Hematopoietic multipotent progenitor cell treated with erythropoietin and hydrocortisone succinate and interleukin-3 and kit ligand, for 6 days (in vitro differentiated cells): ENCODE data around the gene PRDM2.
"Not testable (repeated sequence)": the region's sequence is repeated elsewhere in the genome, so short reads cannot be mapped to it uniquely, and the experiment has no call there.

ENCODE experiments used
- DNase-seq: peaks from one replicate; pipeline ENCODE4 v3.0.0-alpha.2; 2015

The PRDM2 gene, protein sequence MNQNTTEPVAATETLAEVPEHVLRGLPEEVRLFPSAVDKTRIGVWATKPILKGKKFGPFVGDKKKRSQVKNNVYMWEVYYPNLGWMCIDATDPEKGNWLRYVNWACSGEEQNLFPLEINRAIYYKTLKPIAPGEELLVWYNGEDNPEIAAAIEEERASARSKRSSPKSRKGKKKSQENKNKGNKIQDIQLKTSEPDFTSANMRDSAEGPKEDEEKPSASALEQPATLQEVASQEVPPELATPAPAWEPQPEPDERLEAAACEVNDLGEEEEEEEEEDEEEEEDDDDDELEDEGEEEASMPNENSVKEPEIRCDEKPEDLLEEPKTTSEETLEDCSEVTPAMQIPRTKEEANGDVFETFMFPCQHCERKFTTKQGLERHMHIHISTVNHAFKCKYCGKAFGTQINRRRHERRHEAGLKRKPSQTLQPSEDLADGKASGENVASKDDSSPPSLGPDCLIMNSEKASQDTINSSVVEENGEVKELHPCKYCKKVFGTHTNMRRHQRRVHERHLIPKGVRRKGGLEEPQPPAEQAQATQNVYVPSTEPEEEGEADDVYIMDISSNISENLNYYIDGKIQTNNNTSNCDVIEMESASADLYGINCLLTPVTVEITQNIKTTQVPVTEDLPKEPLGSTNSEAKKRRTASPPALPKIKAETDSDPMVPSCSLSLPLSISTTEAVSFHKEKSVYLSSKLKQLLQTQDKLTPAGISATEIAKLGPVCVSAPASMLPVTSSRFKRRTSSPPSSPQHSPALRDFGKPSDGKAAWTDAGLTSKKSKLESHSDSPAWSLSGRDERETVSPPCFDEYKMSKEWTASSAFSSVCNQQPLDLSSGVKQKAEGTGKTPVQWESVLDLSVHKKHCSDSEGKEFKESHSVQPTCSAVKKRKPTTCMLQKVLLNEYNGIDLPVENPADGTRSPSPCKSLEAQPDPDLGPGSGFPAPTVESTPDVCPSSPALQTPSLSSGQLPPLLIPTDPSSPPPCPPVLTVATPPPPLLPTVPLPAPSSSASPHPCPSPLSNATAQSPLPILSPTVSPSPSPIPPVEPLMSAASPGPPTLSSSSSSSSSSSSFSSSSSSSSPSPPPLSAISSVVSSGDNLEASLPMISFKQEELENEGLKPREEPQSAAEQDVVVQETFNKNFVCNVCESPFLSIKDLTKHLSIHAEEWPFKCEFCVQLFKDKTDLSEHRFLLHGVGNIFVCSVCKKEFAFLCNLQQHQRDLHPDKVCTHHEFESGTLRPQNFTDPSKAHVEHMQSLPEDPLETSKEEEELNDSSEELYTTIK (N-terminal part only)

DNA sequence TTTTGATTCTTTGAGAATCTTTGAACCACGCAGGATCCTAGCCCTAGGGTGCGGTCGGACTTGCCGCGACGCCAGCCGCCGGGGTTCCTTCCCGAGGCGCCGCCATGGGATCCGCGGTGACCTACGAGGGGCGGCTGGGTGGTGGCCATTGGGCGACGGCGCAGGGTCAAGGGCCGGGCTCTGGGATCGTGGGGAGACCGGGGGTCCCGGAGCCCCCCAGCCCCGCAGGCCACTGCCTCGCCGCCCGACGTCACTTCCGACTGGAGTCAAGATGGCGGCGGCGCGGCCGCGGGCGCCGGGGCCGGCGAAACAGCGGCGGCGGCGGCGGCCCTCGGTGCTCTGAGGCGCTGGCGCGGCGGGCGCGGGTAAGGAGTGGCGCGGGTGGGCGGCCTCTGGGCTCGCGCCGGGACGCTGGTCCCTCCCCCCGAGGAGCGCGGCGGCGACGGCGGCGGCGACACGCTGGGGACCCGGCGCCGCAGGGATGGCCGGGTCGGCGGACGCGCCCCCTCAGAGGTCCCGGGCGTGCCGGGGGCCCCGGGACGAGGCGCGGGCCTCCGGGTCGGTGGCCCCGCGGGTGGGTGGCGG, at the start of gene PRDM2:
TSS of gene PRDM2 (plus strand) at position 253 of the 585 bp plus-strand sequence. CDS start 15,418 bp downstream, outside the sequence.
- DNase-seq, result peak; percentile 68

DNA sequence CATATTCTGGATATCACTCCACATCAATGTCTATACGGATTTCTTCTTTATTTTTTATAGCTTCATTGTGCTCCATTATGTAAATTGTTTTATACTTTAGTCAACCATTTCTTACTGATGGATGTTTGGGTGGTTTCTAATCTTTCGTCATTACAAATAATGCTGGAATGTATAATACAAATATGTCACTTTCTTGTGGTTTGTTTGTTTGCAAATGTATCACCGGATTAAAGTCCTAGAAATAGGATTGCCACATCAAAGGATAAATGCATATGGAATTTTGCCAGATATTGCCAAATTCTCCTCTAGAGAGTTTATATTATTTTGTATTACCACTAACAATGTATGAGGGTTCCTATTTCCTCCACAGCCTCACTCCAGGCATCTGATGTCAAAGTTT, 48.7 kb upstream of the PRDM2 start:
- DNase-seq, result no peak

DNA sequence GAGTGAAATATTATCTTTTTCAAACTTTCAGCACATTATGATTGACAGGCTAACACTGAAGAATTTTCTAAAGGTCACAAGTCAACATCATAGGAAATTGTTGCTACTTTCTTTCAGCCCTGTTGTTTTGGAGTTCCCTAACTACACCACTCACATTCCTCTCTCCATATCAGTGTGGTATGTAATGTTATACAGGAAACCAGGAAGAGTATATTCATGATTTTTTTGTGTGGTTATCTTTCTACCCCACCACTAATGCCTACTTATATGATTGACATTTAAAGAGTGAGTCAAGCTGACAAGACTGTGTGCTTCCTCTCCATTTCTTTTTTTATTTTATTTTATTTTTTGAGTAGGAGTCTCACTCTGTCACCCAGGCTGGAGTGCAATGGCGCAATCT, 47.8 kb upstream of the PRDM2 start:
- no peak for DNase-seq

DNA sequence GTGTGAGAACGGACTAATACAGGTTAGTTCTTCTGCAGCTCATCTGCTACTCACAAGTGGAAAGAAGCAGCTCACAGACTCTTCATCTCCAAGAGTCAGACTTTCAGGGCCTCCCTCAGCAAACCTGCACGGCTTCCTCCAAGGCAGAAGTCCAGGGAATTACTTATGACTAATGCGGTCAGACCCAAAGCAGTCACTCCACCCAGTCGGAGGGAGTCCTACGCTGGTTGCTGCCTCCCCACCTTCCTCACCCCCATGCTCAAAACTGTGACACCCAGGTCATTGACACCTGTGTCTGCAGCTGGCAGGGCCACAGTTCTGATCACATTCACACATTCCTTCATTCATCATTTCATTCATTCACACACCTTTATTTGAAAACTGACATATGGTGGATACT, 38.4 kb upstream of the PRDM2 start:
- DNase-seq, result no peak

DNA sequence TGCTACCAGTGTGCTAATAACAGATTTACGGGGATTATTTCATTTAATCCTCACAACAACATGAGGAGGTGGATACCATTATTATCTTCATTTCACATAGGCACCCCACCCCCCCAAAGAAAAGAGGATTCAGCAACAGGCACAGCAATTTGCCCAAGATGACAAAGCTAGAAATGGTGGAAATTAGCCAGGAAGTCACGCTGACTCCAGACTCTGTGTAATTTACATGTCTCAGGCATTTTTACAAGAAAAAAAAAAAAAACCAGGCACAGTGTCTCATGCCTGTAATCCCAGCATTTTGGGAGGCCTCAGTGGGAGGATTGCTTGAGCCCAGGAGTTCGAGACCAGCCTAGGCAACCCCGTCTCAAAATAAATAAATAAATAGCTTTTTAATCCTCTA, 37.5 kb upstream of the PRDM2 start:
- DNase-seq, result peak; percentile 47

DNA sequence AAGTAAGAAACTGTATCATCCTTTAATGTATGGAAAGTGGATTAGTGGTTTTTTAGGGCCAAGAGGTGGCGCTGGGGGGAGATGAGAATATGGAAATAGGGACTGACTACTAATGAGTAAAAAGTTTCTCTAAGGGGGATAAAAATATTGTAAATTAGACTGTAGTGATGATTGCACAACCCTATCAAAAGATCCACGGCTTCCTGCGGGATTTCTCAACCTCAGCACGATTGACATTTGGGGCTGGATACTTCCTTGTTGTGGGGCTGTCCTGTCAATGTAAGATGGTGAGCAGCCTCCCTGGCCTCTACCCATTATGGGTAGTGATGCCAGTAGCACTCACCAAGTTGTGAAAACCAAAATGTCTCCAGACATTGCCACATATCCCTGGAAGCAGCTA, 36.0 kb upstream of the PRDM2 start:
- peak; percentile 7 for DNase-seq

DNA sequence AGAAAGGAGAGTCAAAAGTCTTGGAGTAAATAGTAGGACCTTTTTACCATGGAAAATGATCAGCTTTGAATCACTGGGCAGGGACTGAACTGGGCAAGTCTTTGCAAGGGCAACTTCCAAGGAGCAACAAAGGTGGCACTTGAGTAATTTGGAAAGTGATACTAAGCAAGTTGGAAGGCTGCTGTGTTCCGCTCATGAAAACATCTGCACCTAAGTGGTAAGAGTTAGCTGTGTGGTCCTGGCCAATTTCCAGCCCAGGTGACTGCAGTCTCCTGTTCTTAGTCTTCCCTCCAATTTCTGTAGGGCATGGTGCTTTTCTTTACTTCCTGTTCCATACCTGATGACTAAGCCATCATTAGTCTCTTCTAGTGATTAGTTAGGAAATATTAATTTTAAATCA, 35.5 kb upstream of the PRDM2 start:
- no peak for DNase-seq

DNA sequence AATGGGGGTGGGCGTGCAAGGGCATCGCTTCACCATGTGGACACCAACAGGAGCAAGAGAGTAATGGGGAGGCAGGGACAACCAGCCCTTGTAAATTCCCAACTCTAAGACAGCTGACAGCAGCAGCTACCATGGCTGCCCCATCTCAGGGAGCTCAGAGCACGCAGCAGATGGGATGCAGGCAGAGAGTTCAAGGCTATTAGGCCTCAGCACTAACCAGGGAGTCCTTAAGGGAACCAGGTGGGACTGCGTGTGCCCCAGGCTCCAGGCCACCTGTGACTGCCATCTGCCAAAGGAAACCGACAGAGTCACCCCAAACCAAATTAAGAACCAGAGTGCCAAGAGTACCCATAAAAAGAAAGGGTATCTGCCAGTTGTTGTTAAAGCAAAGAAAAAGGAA, 33.7 kb upstream of the PRDM2 start:
- no peak for DNase-seq

DNA sequence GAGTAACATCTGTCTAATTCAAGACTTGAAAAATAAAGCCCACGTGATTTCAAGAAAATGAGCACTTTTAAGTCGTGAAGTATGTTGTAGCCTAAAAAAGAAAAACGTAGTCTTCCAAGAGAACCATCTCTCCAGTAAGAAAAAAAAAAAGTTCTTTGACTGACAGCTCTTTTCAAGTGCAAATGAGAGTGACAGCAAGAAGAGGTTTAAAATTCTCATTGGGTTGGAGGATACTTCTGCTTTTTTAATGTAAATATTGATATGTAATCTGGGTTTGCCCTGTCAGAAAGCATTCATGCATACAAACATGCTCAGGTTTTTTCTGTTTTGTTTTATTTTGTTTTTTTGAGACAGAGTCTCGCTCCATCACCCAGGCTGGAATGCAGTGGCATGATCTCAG, 32.3 kb upstream of the PRDM2 start:
- DNase-seq, result no peak

DNA sequence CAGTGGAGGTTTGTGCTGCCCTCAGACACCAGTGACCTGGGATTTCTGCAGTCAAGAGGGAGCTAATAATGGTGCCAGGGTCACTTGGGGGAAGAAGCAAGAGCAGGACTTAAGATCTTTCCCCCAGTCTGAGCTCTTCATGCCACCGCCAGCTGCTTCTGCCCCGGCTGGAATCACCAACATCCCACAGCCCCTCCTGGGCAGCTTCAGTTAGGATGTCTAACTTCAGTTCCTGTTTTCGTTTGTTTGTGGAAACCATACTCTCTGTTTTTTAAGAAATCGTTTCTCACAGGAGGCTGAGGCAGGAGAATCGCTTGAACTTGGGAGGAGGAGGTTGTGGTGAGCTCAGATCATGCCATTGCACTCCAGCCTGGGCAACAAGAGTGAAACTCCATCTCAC, 25.6 kb upstream of the PRDM2 start:
- DNase-seq, result no peak

DNA sequence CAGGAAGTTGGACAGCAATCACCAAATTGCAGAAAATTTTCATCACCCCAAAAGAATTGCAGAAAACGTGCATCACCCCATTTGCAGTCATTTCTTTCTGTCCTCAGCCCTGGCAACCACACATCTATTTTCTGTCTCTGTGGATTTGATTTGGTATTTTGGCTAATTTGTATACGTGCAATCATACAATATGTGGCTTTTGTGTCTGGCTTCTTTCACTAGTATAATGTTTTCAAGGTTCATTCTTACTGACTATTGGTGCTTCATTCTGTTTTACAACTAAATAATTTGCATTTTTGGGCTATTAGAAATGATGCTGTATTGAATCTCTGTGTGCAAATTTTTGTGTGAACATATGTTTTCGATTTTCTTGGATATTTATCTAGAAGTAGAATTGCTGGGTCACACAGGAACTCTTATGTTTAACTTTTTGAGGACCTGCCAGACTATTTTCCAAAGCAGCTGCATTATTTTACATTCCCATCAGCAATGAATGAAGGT, 24.8 kb upstream of the PRDM2 start:
- DNase-seq, result no peak

DNA sequence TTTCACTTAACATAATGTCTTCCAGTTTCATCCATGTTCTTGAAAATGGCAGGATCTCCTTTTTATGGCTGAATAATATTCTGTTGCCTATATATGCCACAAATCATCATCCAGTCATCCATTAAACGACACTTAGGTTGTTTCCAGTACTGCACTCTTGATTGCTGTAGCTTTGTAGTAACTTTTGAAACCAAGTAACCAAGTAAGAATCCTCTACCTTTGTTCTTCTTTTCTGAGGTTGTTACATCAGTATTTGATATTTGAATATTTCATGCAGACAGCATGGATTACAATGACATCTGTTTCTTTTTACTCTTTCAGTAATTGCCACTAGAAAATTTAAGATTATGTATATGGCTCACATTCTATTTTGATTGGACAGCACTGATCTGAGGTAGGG, 22.1 kb upstream of the PRDM2 start:
- DNase-seq, result no peak

DNA sequence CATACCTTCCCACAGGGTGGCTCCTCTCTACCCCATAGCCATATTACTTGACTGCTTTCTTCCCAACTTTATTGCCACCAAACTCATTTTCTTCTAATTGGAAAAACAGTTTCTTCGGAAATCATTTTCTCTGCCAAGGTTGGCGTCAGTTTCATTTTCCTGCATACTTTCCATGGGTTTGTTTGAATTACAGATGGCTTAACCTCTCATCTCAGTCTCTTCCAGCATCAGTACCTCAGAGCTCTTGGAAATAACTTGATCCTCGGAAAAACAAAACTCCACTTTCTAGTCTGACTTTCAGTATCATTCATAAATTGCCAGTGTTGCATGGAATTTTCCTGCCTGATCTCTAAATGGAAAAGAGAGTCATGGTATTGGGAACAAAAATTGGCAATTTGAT, 20.3 kb upstream of the PRDM2 start:
- no peak for DNase-seq

DNA sequence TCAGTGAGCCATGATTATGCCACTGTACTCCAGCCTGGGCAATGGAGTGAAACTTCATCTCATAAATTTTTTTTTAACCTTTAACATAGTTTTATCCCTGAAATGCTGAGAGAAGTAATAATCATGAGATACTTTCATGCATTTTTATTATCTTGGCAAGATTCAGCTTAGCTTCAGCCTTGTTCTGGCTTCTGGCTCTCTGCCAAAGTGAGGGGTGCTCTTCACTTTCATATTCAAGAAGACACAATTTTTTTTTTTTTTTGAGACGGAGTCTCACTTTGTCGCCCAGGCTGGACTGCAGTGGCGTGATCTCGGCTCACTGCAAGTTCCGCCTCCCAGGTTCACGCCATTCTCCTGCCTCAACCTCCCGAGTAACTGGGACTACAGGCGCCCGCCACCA, 19.4 kb upstream of the PRDM2 start:
- peak; percentile 13 for DNase-seq

DNA sequence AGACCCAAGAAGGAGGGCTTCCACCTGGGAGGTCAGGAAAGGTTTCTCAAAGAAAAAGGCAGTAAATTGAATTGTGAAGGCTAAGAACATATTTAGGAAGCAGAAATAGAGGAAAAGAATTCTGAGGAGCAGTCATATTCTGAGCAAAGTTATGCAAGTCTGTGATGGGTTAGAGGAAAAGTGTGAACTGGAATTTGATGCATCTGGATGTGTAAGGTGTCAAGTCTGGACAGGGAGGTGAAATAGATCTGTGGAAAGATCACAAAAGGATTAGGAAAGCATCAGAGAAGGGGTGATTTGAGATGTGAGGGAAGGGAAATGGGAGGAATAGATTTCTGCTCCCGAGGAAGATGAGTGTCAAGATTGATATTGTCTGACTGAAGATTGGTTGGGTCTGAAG, 18.1 kb upstream of the PRDM2 start:
- DNase-seq, result no peak

DNA sequence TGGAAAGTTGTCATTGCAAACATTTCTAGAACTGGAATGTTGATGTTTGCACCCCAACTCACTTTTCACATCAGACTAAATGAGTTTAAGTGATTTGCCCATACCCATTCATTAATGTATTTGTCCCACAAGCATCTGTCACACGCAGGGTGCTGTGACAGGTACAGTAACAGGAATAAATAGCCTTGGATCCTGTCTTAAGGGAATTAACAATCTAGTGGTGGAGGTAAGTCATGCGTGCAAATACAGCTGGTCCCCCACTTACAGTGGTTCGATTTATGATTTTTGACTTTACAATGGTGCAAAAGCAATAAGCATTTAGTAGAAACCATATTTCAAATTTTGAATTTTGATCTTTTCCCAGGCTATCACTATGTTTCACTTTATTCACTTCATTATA, 17.5 kb upstream of the PRDM2 start:
- DNase-seq, result no peak

DNA sequence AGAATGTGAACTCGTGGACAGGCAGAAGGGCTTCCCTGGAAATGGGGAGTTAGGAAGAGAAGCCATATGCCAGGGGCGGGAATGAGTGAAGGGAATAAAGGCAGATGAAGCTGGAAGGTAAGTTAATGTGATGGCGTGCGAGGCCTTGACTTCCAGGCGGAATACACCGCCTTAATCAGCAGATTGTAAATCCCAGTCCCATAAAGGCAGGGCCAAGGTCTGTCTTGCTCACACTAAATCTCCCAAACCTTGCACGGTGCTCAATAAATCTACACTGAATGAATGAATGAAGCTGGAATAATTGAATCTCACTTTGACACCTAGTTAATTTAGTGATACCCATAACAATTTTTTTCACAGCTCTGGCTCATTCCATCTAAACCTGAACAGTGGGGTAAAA, 16.8 kb upstream of the PRDM2 start:
- no peak for DNase-seq

DNA sequence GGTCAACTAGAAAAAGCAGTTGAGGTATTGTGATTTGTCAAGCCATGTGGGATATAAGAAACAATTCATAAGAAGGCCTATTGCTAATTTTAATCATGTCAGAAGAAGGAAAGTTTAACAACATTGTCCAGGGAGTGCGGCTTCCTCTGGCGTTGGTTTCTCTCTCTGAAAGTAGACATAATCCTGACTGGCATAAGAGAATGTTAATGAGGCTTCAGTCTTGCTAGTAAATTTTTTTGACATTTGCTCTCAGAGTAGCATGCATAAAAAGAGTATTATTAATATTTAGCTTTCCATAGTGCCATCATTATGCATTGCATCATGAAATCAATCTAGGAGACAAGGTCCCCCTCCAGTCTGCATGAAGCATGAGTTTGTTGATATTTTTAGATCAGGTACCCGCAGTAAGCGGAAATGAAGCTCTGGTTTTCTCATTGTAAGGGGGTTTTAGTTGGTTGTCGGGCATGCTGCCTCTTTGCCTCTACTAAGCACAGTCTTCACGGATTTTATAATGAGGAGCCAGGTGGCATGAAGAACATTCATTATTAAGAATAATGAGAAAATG, 12.8 kb upstream of the PRDM2 start:
- no peak for DNase-seq

DNA sequence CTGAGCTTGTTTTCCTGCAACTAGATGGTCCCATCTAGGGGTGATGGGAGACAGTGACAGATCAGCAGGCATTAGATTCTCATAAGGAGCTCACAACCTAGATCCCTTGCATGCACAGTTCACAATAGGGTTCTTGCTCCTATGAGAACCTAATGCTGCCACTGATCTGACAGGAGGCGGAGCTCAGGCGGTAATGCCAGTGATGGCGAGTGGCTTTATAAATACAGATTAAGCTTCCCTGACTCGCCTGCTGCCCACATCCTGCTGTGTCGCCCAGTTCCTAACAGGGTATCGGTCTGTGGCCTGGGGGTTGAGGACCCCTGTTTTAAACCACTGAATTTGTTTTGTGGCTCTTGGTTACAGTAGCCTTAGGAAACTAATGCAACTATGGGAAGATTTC, 6.9 kb upstream of the PRDM2 start:
- not testable (repeated sequence) for DNase-seq

DNA sequence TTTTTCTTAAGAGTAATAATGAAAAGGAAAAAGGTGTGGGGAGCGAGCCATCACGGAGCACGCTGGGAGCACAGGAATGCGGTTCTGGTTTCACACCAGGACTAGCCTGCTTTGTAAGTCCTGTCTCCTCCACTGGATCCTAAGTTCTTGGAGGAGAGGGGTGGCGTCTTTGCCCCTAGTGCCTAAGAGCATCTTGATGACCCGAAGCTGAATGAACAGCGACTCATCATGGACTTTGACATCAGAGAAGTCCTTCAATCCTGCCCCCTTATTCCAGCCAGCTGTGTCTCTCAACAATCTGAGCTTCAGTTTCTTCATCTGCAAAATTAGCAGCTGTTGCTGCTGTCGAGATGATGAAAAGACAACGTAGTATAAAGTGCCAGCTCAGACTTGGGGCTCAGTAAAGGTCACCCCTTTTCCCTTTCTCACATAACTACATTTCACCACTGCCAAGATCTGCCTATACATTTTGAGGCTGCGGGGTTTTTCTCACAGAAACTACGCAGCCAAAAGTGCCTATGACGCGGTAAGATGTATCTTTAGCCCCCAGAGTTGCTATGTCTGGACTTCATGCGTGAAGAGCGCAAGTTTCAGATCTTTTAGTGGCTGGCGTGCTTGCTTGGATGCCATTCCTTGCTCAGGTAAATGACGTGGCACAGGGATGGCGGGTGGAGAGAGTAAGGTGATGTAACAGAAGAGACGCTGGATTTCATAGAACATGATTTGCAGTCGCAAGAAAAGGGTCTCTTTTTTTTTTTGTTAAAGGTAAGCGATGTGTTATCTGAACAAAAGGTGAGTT, 4.9 kb upstream of the PRDM2 start:
- no peak for DNase-seq

DNA sequence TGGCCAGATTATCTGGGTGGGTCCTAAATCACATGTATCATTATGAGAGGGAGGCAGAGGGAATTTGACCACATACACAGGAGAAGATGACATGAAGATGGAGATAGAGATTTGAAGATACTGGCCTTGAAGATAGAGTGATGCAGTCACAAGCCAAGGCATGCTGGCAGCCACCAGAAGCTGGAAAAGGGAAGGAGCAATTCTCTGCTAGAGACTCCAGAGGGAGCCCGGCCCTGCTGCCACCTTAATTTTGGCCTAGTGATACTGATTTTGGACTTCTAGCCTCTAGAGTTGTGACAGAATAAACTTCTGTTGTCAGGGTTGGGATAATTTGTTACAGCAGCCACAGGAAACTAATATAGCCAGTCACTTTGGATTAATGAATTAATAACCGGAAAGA, 2.2 kb upstream of the PRDM2 start:
- peak; percentile 38 for DNase-seq

DNA sequence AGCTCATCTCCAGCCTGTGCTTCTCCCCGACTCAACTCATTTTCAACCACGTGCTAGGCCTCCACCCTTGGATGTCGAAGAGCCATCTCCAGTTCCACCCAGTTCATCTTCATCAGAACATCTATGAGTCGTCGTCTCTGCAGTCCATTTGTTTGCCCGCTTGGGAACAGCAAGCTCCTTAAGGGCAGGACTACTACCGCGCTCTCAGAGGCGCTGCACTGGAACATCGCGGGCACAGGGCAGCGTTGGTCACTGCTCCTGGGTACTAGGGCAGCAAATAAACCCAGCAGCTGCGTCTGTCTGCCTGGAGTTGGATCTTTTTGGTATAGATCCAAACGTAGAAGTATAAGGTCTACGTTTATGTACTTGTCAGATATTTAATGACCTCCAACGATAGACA, 478 bp upstream of the PRDM2 start:
- peak; percentile 35 for DNase-seq
